Neural cell (in vitro differentiated cells): Measurements from ENCODE around the gene ACE.

Experiments used
- EP300 ChIP-seq: fragments of 450-650 bp; conservative IDR thresholded peaks from 2 replicates; pipeline ENCODE4 v1.6.1; 2014; ENCODE audit warnings: antibody characterized with exemption, mild to moderate bottlenecking, moderate library complexity; ENCODE audit not compliant: poor library complexity, severe bottlenecking
- EZH2 ChIP-seq: fragments of 200-600, 300-800 bp; shearing (Covaris generic), sonication (generic); IDR thresholded peaks from 2 replicates; pipeline ENCODE4 v1.6.1; 2014; ENCODE audit warnings: antibody characterized with exemption, low read length, borderline replicate concordance, mild to moderate bottlenecking; ENCODE audit not compliant: insufficient read depth, poor library complexity, severe bottlenecking
- MXI1 ChIP-seq: fragments of 450-650 bp; conservative IDR thresholded peaks from 2 replicates; pipeline ENCODE4 v1.6.1; 2014; ENCODE audit warnings: antibody characterized with exemption, mild to moderate bottlenecking; ENCODE audit not compliant: poor library complexity, severe bottlenecking
- POLR2AphosphoS5 ChIP-seq: IDR thresholded peaks from 2 replicates; pipeline ENCODE4 v1.6.1; 2012
- RAD21 ChIP-seq: fragments of 450-650 bp; conservative IDR thresholded peaks from 2 replicates; pipeline ENCODE4 v1.6.1; 2014; ENCODE audit warnings: antibody characterized with exemption, mild to moderate bottlenecking, moderate library complexity
- TAF1 ChIP-seq: IDR thresholded peaks from 2 replicates; pipeline ENCODE4 v1.6.1; 2012; ENCODE audit warnings: low read depth
- TF ChIP-seq, protein P1 (sequence below): fragments of 450-650 bp; IDR thresholded peaks from 2 replicates; pipeline ENCODE4 v1.5.1; 2014; ENCODE audit warnings: antibody characterized with exemption, mild to moderate bottlenecking, moderate library complexity; ENCODE audit not compliant: poor library complexity, severe bottlenecking
- TF ChIP-seq, protein P2 (sequence below): IDR thresholded peaks from 2 replicates; pipeline ENCODE4 v1.6.1; 2012; ENCODE audit warnings: borderline replicate concordance

DNA sequence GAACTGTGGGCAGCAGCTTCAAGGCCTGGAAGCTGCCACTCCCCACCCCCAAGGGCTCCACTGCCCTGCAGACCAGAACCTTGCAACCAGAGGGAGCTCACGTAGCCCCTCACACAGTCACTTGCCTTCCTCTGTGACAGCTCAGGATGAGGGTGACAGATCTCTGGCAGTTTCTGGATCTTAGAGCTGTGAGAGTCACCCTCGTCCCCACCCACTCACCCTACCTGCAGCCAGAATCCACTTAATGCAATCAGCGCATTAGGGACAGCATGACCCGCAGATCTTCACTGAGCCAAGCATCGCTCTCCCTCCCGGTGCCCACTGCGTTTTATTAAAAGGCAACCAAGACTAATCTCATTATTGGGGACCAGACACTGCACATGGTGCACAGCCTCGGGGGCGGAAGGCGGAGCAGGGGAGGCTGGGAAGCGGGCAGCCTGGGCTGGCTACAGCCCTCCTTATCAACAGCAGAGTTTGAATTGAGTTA is 34.3 kb upstream of the ACE start:
- TF ChIP-seq POLR2AphosphoS5 (no peak), TAF1 (no peak), MXI1 (no peak), EZH2 (no peak), RAD21 (no peak), EP300 (no peak)
- TF ChIP-seq, protein P1, sequence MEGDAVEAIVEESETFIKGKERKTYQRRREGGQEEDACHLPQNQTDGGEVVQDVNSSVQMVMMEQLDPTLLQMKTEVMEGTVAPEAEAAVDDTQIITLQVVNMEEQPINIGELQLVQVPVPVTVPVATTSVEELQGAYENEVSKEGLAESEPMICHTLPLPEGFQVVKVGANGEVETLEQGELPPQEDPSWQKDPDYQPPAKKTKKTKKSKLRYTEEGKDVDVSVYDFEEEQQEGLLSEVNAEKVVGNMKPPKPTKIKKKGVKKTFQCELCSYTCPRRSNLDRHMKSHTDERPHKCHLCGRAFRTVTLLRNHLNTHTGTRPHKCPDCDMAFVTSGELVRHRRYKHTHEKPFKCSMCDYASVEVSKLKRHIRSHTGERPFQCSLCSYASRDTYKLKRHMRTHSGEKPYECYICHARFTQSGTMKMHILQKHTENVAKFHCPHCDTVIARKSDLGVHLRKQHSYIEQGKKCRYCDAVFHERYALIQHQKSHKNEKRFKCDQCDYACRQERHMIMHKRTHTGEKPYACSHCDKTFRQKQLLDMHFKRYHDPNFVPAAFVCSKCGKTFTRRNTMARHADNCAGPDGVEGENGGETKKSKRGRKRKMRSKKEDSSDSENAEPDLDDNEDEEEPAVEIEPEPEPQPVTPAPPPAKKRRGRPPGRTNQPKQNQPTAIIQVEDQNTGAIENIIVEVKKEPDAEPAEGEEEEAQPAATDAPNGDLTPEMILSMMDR: peak; percentile 32
- TF ChIP-seq, protein P2, sequence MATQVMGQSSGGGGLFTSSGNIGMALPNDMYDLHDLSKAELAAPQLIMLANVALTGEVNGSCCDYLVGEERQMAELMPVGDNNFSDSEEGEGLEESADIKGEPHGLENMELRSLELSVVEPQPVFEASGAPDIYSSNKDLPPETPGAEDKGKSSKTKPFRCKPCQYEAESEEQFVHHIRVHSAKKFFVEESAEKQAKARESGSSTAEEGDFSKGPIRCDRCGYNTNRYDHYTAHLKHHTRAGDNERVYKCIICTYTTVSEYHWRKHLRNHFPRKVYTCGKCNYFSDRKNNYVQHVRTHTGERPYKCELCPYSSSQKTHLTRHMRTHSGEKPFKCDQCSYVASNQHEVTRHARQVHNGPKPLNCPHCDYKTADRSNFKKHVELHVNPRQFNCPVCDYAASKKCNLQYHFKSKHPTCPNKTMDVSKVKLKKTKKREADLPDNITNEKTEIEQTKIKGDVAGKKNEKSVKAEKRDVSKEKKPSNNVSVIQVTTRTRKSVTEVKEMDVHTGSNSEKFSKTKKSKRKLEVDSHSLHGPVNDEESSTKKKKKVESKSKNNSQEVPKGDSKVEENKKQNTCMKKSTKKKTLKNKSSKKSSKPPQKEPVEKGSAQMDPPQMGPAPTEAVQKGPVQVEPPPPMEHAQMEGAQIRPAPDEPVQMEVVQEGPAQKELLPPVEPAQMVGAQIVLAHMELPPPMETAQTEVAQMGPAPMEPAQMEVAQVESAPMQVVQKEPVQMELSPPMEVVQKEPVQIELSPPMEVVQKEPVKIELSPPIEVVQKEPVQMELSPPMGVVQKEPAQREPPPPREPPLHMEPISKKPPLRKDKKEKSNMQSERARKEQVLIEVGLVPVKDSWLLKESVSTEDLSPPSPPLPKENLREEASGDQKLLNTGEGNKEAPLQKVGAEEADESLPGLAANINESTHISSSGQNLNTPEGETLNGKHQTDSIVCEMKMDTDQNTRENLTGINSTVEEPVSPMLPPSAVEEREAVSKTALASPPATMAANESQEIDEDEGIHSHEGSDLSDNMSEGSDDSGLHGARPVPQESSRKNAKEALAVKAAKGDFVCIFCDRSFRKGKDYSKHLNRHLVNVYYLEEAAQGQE: no peak
